Activated T-helper 2 cell treated with anti-CD3 and anti-CD28 coated beads, Interferon-gamma antibody, Interleukin-2, Interleukin-4, amounts not matched to agents 10 μg/mL and 5 μg/mL and 100 μg/mL, durations not matched to agents 14 hours and 24 hours and 36 hours (primary cell): Measurements from ENCODE around the gene PRKAR2A. TPM values are rescaled to one million over a fixed set of nuclear protein-coding genes. Genes with fewer than 3 reads are reported as not detected.

Source experiments
- DNase-seq: peaks from one replicate; pipeline ENCODE4 v3.0.0; 2021; ENCODE audit warnings: low spot score
- H3K27ac Mint-ChIP-seq: one replicate; pipeline ENCODE4 v1.8.0; 2021; ENCODE audit warnings: mixed read lengths
- H3K27me3 Mint-ChIP-seq: one replicate; pipeline ENCODE4 v1.8.0; 2021; ENCODE audit warnings: low read depth, mixed read lengths
- H3K36me3 Mint-ChIP-seq: one replicate; pipeline ENCODE4 v1.8.0; 2021; ENCODE audit warnings: low read depth, mixed read lengths
- H3K4me1 Mint-ChIP-seq: one replicate; pipeline ENCODE4 v1.8.0; 2021; ENCODE audit warnings: low read depth, mixed read lengths
- H3K4me3 Mint-ChIP-seq: one replicate; pipeline ENCODE4 v1.8.0; 2021; ENCODE audit warnings: low read depth, mild to moderate bottlenecking, moderate library complexity, mixed read lengths
- H3K9me3 Mint-ChIP-seq: one replicate; pipeline ENCODE4 v1.8.0; 2021; ENCODE audit warnings: mixed read lengths
- intact Hi-C: fragments of 100-400 bp; cut with micrococcal nuclease; formaldehyde crosslinking; loops from one replicate; pipeline ENCODE4 v1.15.1; 2023
- total RNA-seq: library from RNA; stranded (reverse); gene quantifications from 2 replicates; pipeline ENCODE4 v1.2.3, GENCODE V29; 2022

PRKAR2A gene
- total RNA-seq, 1 donor from 2014 or later: 32.4 TPM

GRCh38 chr3:48857641-48858040 is 10.0 kb upstream of the PRKAR2A start:
- DNase-seq: no peak
- Mint-ChIP-seq H3K27ac (no peak overlapping the region), H3K4me3 (no peak overlapping the region), H3K9me3 (no peaks in the 10 kb centered on the region), H3K36me3 (peaks cover 26% of the 10 kb centered on the region), H3K27me3 (no peaks in the 10 kb centered on the region), H3K4me1 (peaks cover 5% of the 10 kb centered on the region)
- intact Hi-C loops: no loop called here

GRCh38 chr3:48856469-48856868 is 8.8 kb upstream of the PRKAR2A start:
- Mint-ChIP-seq H3K27me3 (no peaks in the 10 kb centered on the region), H3K9me3 (no peaks in the 10 kb centered on the region), H3K4me3 (no peak overlapping the region), H3K36me3 (peaks cover 18% of the 10 kb centered on the region), H3K27ac (no peak overlapping the region), H3K4me1 (peaks cover 5% of the 10 kb centered on the region)
- intact Hi-C loops: no loop called here
- no peak for DNase-seq

- H3K4me3 Mint-ChIP-seq: no peak overlapping the region
- H3K27me3 Mint-ChIP-seq: no peaks in the 10 kb centered on the region
- no peaks in the 10 kb centered on the region for H3K9me3 Mint-ChIP-seq
- H3K4me1 Mint-ChIP-seq: peaks cover 5% of the 10 kb centered on the region
- intact Hi-C loops: no loop called here
- DNase-seq: no peak
- peaks cover 18% of the 10 kb centered on the region for H3K36me3 Mint-ChIP-seq
- no peak overlapping the region for H3K27ac Mint-ChIP-seq
Observed at GRCh38 chr3:48855681-48856447, 8.2 kb upstream of the PRKAR2A start.

GRCh38 chr3:48852151-48852550 is 4.5 kb upstream of the PRKAR2A start:
- no peak for DNase-seq
- H3K36me3 Mint-ChIP-seq: peaks cover 6% of the 10 kb centered on the region
- H3K27me3 Mint-ChIP-seq: no peaks in the 10 kb centered on the region
- intact Hi-C loops: no loop called here
- H3K4me1 Mint-ChIP-seq: peaks cover 9% of the 10 kb centered on the region
- H3K9me3 Mint-ChIP-seq: no peaks in the 10 kb centered on the region
- H3K27ac Mint-ChIP-seq: no peak overlapping the region
- no peak overlapping the region for H3K4me3 Mint-ChIP-seq

GRCh38 chr3:48851407-48851806 is 3.7 kb upstream of the PRKAR2A start:
- intact Hi-C loops: no loop called here
- no peak for DNase-seq
- Mint-ChIP-seq H3K4me3 (no peak overlapping the region), H3K4me1 (peaks cover 14% of the 10 kb centered on the region), H3K27me3 (no peaks in the 10 kb centered on the region), H3K27ac (no peak overlapping the region), H3K36me3 (no peaks in the 10 kb centered on the region), H3K9me3 (no peaks in the 10 kb centered on the region)

- DNase-seq: no peak
- Mint-ChIP-seq H3K4me3 (no peak overlapping the region), H3K27me3 (no peaks in the 10 kb centered on the region), H3K9me3 (no peaks in the 10 kb centered on the region), H3K36me3 (peaks cover 10% of the 10 kb centered on the region), H3K4me1 (peaks cover 21% of the 10 kb centered on the region), H3K27ac (no peak overlapping the region)
- intact Hi-C loops: loop anchor here (5.0 kb wide), 1 partner anchor 48 kb away; the partner anchor contains the start of gene SLC25A20
Observed at GRCh38 chr3:48848816-48849515, 1.3 kb upstream of the PRKAR2A start.

- H3K9me3 Mint-ChIP-seq: no peaks in the 10 kb centered on the region
- intact Hi-C loops: loop anchor here (5.0 kb wide), 1 partner anchor 50 kb away; the partner anchor contains the start of gene SLC25A20
- peaks cover 21% of the 10 kb centered on the region for H3K4me1 Mint-ChIP-seq
- DNase-seq: no peak
- H3K4me3 Mint-ChIP-seq: peak overlapping the region; percentile 82
- H3K27ac Mint-ChIP-seq: peak overlapping the region; percentile 52
- H3K27me3 Mint-ChIP-seq: no peaks in the 10 kb centered on the region
- peaks cover 16% of the 10 kb centered on the region for H3K36me3 Mint-ChIP-seq
Observed at GRCh38 chr3:48847053-48847503, 596 bp downstream of the PRKAR2A start.

GRCh38 chr3:48845170-48845569 is 2.5 kb downstream of the PRKAR2A start:
- Mint-ChIP-seq H3K27me3 (no peaks in the 10 kb centered on the region), H3K9me3 (no peaks in the 10 kb centered on the region), H3K36me3 (peaks cover 16% of the 10 kb centered on the region), H3K4me3 (peak overlapping the region; percentile 11), H3K27ac (no peak overlapping the region), H3K4me1 (peaks cover 21% of the 10 kb centered on the region)
- intact Hi-C loops: loop anchor here (5.0 kb wide), 1 partner anchor 52 kb away; the partner anchor contains the start of gene SLC25A20
- DNase-seq: no peak

- DNase-seq: no peak
- peaks cover 10% of the 10 kb centered on the region for H3K4me1 Mint-ChIP-seq
- peaks cover 11% of the 10 kb centered on the region for H3K36me3 Mint-ChIP-seq
- intact Hi-C loops: no loop called here
- no peak overlapping the region for H3K4me3 Mint-ChIP-seq
- H3K27me3 Mint-ChIP-seq: no peaks in the 10 kb centered on the region
- no peaks in the 10 kb centered on the region for H3K9me3 Mint-ChIP-seq
- no peak overlapping the region for H3K27ac Mint-ChIP-seq
Observed at GRCh38 chr3:48837163-48837562, 10.5 kb downstream of the PRKAR2A start.

GRCh38 chr3:48835650-48836366 is 11.9 kb downstream of the PRKAR2A start:
- DNase-seq: no peak
- Mint-ChIP-seq H3K36me3 (peaks cover 11% of the 10 kb centered on the region), H3K4me3 (no peak overlapping the region), H3K4me1 (peaks cover 10% of the 10 kb centered on the region), H3K27ac (no peak overlapping the region), H3K9me3 (no peaks in the 10 kb centered on the region), H3K27me3 (no peaks in the 10 kb centered on the region)
- intact Hi-C loops: no loop called here

- intact Hi-C loops: no loop called here
- DNase-seq: no peak
- H3K4me3 Mint-ChIP-seq: no peak overlapping the region
Observed at GRCh38 chr3:48832684-48833083, 15.0 kb downstream of the PRKAR2A start.

GRCh38 chr3:48830715-48831114 is 17.0 kb downstream of the PRKAR2A start:
- no peaks in the 10 kb centered on the region for H3K27me3 Mint-ChIP-seq
- intact Hi-C loops: no loop called here
- peaks cover 5% of the 10 kb centered on the region for H3K36me3 Mint-ChIP-seq
- H3K4me1 Mint-ChIP-seq: no peaks in the 10 kb centered on the region
- no peak overlapping the region for H3K4me3 Mint-ChIP-seq
- no peaks in the 10 kb centered on the region for H3K9me3 Mint-ChIP-seq
- no peak for DNase-seq
- H3K27ac Mint-ChIP-seq: no peak overlapping the region

More at GRCh38 chr3:48832684-48833083, 15.0 kb downstream of the PRKAR2A start:
- Mint-ChIP-seq H3K4me1 (peaks cover 6% of the 10 kb centered on the region), H3K27ac (no peak overlapping the region), H3K27me3 (no peaks in the 10 kb centered on the region), H3K9me3 (no peaks in the 10 kb centered on the region), H3K36me3 (peaks cover 10% of the 10 kb centered on the region)
